ENCODE measurements around the gene PPP1R13B.
A peak's percentile ranks its signal among the peaks of the same experiment; 100 is the strongest.
"Not testable (repeated sequence)": the region's sequence is repeated elsewhere in the genome, so short reads cannot be mapped to it uniquely, and the experiment has no call there.

Gene PPP1R13B

DNA sequence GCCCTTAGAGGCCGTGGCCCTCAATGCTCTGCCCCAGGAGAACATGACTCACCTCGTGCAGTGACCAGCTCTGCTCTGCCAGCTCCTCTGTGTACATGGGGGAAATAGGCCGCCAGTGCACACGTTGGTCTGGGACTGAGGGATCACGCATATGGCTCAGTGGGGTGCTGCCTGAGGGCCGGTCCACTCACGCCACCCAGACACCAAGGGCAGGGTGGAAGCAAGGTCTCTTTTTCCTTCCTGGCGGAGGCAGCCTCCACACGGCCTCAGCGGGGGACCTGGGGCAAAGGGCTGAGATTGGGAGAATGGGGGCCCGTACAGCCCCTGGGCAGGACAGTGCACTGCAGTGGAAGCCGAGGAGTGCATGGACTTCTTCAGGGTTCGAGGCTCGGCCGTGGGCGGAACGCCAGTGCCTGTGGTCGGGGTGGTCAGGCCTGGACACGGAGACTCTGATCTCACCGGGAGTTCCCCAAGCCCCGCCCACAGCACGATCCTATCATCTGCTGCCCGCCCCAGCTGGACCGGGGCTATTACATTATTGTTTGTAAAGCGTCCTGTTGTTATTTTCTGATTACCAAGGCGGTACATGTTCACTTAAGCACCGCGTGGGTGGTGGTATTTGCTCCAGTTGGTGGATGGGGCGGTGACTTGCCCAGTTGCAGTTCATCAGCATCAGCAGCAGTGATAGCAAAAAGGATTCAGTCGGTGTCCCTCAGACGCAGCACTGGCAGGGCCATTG is 42.1 kb upstream of the PPP1R13B start:
- Histone ChIP-seq H3K36me3 (ENCODE audit: control insufficient read depth in 1 of 2, insufficient read depth in 2 of 2, low read length in 2 of 2) (no peaks in the 10 kb centered on the region), H3K9me3 (ENCODE audit: control insufficient read depth in 1 of 2, low read length in 2 of 2) (no peaks in the 10 kb centered on the region), H3K27me3 (ENCODE audit: control insufficient read depth in 1 of 2, insufficient read depth in 2 of 2, low read length in 2 of 2) (no peaks in the 10 kb centered on the region), H3K27ac (ENCODE audit: low read depth, low read length) (peak overlapping the region; percentile 7), H3K4me1 (ENCODE audit: control insufficient read depth in 1 of 2, insufficient read depth in 2 of 2, low read length in 2 of 2) (peaks cover 41 to 44% of the 10 kb centered on the region in 2 donors), H3K4me3 (ENCODE audit: low read depth in 1 of 2, low read length in 2 of 2) (no peak overlapping the region), H3K9ac (ENCODE audit: low read depth in 1 of 2, low read length in 2 of 2) (peak overlapping the region in 1 of 2 donors; percentile 42)

DNA sequence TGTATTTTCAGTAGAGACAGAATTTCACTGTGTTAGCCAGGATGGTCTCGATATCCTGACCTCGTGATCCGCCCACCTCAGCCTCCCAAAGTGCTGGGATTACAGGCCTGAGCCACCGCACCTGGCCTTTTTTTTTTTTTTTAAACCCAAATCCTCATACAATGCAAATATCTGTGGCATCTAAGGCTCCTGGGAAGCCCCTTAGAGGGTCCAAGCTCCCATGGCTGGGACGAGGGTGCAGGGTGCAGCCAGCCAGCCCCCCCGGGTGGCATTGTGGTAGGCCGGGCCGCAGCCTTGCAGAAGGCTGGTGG is 41.6 kb upstream of the PPP1R13B start:
- not testable (repeated sequence) for H3K9me3 ChIP-seq (ENCODE audit: control insufficient read depth in 1 of 2, low read length in 2 of 2); H3K9ac ChIP-seq (ENCODE audit: low read depth in 1 of 2, low read length in 2 of 2); H3K27ac ChIP-seq (ENCODE audit: low read depth, low read length); H3K36me3 ChIP-seq (ENCODE audit: control insufficient read depth in 1 of 2, insufficient read depth in 2 of 2, low read length in 2 of 2); H3K27me3 ChIP-seq (ENCODE audit: control insufficient read depth in 1 of 2, insufficient read depth in 2 of 2, low read length in 2 of 2); H3K4me3 ChIP-seq (ENCODE audit: low read depth in 1 of 2, low read length in 2 of 2)
- H3K4me1 ChIP-seq (ENCODE audit: control insufficient read depth in 1 of 2, insufficient read depth in 2 of 2, low read length in 2 of 2), result peaks cover 35 to 38% of the 10 kb centered on the region in 2 donors

- H3K9ac ChIP-seq (ENCODE audit: low read depth in 1 of 2, low read length in 2 of 2), result peak overlapping the region in 1 of 2 donors; percentile 11
- H3K27me3 ChIP-seq (ENCODE audit: control insufficient read depth in 1 of 2, insufficient read depth in 2 of 2, low read length in 2 of 2), result no peaks in the 10 kb centered on the region
- H3K36me3 ChIP-seq (ENCODE audit: control insufficient read depth in 1 of 2, insufficient read depth in 2 of 2, low read length in 2 of 2), result no peaks in the 10 kb centered on the region
- peaks cover 40 to 43% of the 10 kb centered on the region in 2 donors for H3K4me1 ChIP-seq (ENCODE audit: control insufficient read depth in 1 of 2, insufficient read depth in 2 of 2, low read length in 2 of 2)
- no peak overlapping the region for H3K4me3 ChIP-seq (ENCODE audit: low read depth in 1 of 2, low read length in 2 of 2)
- H3K27ac ChIP-seq (ENCODE audit: low read depth, low read length), result no peak overlapping the region
- no peaks in the 10 kb centered on the region for H3K9me3 ChIP-seq (ENCODE audit: control insufficient read depth in 1 of 2, low read length in 2 of 2)
Measured at GRCh38 chr14:103887557-103888115, 40.3 kb upstream of the PPP1R13B start.

GRCh38 chr14:103887170-103887501 is 39.8 kb upstream of the PPP1R13B start:
- H3K9me3 ChIP-seq (ENCODE audit: control insufficient read depth in 1 of 2, low read length in 2 of 2), result no peaks in the 10 kb centered on the region
- H3K4me3 ChIP-seq (ENCODE audit: low read depth in 1 of 2, low read length in 2 of 2), result no peak overlapping the region
- H3K36me3 ChIP-seq (ENCODE audit: control insufficient read depth in 1 of 2, insufficient read depth in 2 of 2, low read length in 2 of 2), result no peaks in the 10 kb centered on the region
- H3K9ac ChIP-seq (ENCODE audit: low read depth in 1 of 2, low read length in 2 of 2), result no peak overlapping the region
- peaks cover 44 to 48% of the 10 kb centered on the region in 2 donors for H3K4me1 ChIP-seq (ENCODE audit: control insufficient read depth in 1 of 2, insufficient read depth in 2 of 2, low read length in 2 of 2)
- H3K27me3 ChIP-seq (ENCODE audit: control insufficient read depth in 1 of 2, insufficient read depth in 2 of 2, low read length in 2 of 2), result no peaks in the 10 kb centered on the region
- no peak overlapping the region for H3K27ac ChIP-seq (ENCODE audit: low read depth, low read length)

DNA sequence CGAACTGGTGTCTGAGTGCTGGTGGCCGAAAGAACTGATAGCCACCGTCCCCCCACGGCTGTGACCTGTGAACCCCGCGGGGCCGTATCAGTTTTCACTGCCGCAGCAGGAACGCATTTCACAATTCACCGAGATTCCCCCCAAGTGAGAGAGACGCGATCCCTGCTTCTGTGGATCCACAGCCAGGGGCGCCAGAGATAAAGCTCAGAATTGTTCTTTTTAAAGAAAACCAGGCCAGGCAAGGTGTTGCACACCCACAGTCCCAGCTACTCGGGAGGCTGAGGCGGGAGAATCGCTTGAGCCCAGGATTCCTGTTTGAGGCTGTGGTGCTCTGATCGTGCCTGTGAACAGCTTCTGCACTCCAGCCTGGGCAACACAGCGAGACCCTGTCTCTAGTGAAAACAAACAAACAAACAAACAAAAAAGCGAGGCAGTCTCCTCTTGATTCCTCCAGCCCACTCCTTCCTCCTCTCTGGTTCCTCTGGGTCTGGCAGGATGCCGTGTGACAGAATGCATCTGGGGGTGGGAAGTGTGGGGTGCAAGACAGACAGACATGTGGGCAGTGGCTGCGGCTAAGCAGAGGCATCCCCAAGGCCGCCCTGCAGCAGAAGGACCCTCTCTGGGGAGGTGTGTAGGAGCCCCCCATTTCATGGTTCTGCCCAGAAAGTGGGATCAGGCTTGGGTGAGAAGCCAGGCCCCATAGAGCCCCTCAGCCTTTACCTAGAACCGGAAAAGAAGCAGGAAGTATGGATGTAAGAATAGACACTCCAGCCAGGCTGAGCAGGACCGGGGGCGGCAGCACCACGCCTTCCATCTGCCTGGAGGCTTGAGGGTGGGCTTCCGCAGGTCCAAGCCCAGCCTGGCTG is 39.2 kb upstream of the PPP1R13B start:
- Histone ChIP-seq H3K4me1 (ENCODE audit: control insufficient read depth in 1 of 2, insufficient read depth in 2 of 2, low read length in 2 of 2) (peaks cover 49 to 54% of the 10 kb centered on the region in 2 donors), H3K36me3 (ENCODE audit: control insufficient read depth in 1 of 2, insufficient read depth in 2 of 2, low read length in 2 of 2) (no peaks in the 10 kb centered on the region), H3K4me3 (ENCODE audit: low read depth in 1 of 2, low read length in 2 of 2) (no peak overlapping the region), H3K27me3 (ENCODE audit: control insufficient read depth in 1 of 2, insufficient read depth in 2 of 2, low read length in 2 of 2) (no peaks in the 10 kb centered on the region), H3K9me3 (ENCODE audit: control insufficient read depth in 1 of 2, low read length in 2 of 2) (no peaks in the 10 kb centered on the region), H3K27ac (ENCODE audit: low read depth, low read length) (no peak overlapping the region), H3K9ac (ENCODE audit: low read depth in 1 of 2, low read length in 2 of 2) (no peak overlapping the region)

DNA sequence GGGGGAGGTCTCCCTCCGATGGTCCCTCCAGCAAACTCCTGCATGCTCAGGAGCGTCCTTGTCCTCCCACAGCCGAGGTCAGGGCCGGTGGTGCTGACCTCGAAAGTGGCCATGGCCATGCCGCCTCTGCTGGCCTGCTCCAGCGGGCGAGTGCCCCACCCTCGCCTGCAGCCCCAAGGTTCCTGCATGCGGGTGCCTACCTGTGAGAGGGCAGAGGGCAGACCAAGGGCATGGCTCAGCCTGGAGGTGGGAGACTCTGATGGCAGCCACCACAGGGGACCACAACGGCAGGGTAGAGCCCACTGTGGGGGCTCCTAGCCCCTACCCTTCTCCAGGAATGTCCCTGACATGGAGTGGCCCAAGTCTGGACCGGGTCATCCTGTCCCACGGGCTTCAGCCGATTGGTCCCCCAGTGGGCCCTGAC is 38.1 kb upstream of the PPP1R13B start:
- no peak overlapping the region for H3K4me3 ChIP-seq (ENCODE audit: low read depth in 1 of 2, low read length in 2 of 2)
- peaks cover 52 to 57% of the 10 kb centered on the region in 2 donors for H3K4me1 ChIP-seq (ENCODE audit: control insufficient read depth in 1 of 2, insufficient read depth in 2 of 2, low read length in 2 of 2)
- no peaks in the 10 kb centered on the region for H3K9me3 ChIP-seq (ENCODE audit: control insufficient read depth in 1 of 2, low read length in 2 of 2)
- no peak overlapping the region for H3K9ac ChIP-seq (ENCODE audit: low read depth in 1 of 2, low read length in 2 of 2)
- H3K27me3 ChIP-seq (ENCODE audit: control insufficient read depth in 1 of 2, insufficient read depth in 2 of 2, low read length in 2 of 2), result no peaks in the 10 kb centered on the region
- H3K36me3 ChIP-seq (ENCODE audit: control insufficient read depth in 1 of 2, insufficient read depth in 2 of 2, low read length in 2 of 2), result no peaks in the 10 kb centered on the region
- no peak overlapping the region for H3K27ac ChIP-seq (ENCODE audit: low read depth, low read length)

GRCh38 chr14:103884854-103885253 is 37.5 kb upstream of the PPP1R13B start:
- Histone ChIP-seq H3K9me3 (ENCODE audit: control insufficient read depth in 1 of 2, low read length in 2 of 2) (no peaks in the 10 kb centered on the region), H3K27me3 (ENCODE audit: control insufficient read depth in 1 of 2, insufficient read depth in 2 of 2, low read length in 2 of 2) (no peaks in the 10 kb centered on the region), H3K4me3 (ENCODE audit: low read depth in 1 of 2, low read length in 2 of 2) (no peak overlapping the region), H3K27ac (ENCODE audit: low read depth, low read length) (no peak overlapping the region), H3K9ac (ENCODE audit: low read depth in 1 of 2, low read length in 2 of 2) (no peak overlapping the region), H3K36me3 (ENCODE audit: control insufficient read depth in 1 of 2, insufficient read depth in 2 of 2, low read length in 2 of 2) (no peaks in the 10 kb centered on the region), H3K4me1 (ENCODE audit: control insufficient read depth in 1 of 2, insufficient read depth in 2 of 2, low read length in 2 of 2) (peaks cover 52 to 58% of the 10 kb centered on the region in 2 donors)

DNA sequence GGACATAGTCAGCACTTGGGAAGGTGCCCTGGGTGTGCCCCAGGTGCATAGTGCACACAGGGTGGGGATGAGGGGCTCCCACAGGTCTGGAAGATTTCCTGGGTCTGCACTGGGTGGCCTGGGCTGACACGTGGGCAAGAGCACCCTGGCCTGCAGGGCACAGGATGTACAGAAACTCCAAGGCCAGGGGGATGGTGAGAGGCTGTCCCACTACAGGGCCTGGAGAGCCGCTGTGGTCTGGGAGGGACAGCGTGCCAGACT is 35.8 kb upstream of the PPP1R13B start:
- peaks cover 43 to 49% of the 10 kb centered on the region in 2 donors for H3K4me1 ChIP-seq (ENCODE audit: control insufficient read depth in 1 of 2, insufficient read depth in 2 of 2, low read length in 2 of 2)
- H3K9ac ChIP-seq (ENCODE audit: low read depth in 1 of 2, low read length in 2 of 2), result peak overlapping the region in 1 of 2 donors; percentile 4

GRCh38 chr14:103882503-103883262 is 35.3 kb upstream of the PPP1R13B start:
- Histone ChIP-seq H3K9me3 (ENCODE audit: control insufficient read depth in 1 of 2, low read length in 2 of 2) (no peaks in the 10 kb centered on the region), H3K4me1 (ENCODE audit: control insufficient read depth in 1 of 2, insufficient read depth in 2 of 2, low read length in 2 of 2) (peaks cover 42 to 44% of the 10 kb centered on the region in 2 donors), H3K9ac (ENCODE audit: low read depth in 1 of 2, low read length in 2 of 2) (peak overlapping the region in 1 of 2 donors; percentile 4), H3K27ac (ENCODE audit: low read depth, low read length) (no peak overlapping the region), H3K4me3 (ENCODE audit: low read depth in 1 of 2, low read length in 2 of 2) (no peak overlapping the region), H3K36me3 (ENCODE audit: control insufficient read depth in 1 of 2, insufficient read depth in 2 of 2, low read length in 2 of 2) (no peaks in the 10 kb centered on the region), H3K27me3 (ENCODE audit: control insufficient read depth in 1 of 2, insufficient read depth in 2 of 2, low read length in 2 of 2) (no peaks in the 10 kb centered on the region)

More for the DNA sequence above, 35.8 kb upstream of the PPP1R13B start:
- H3K9me3 ChIP-seq (ENCODE audit: control insufficient read depth in 1 of 2, low read length in 2 of 2), result no peaks in the 10 kb centered on the region
- no peaks in the 10 kb centered on the region for H3K27me3 ChIP-seq (ENCODE audit: control insufficient read depth in 1 of 2, insufficient read depth in 2 of 2, low read length in 2 of 2)
- H3K27ac ChIP-seq (ENCODE audit: low read depth, low read length), result no peak overlapping the region
- no peaks in the 10 kb centered on the region for H3K36me3 ChIP-seq (ENCODE audit: control insufficient read depth in 1 of 2, insufficient read depth in 2 of 2, low read length in 2 of 2)
- no peak overlapping the region for H3K4me3 ChIP-seq (ENCODE audit: low read depth in 1 of 2, low read length in 2 of 2)
